ENCODE data around the gene MMS19. TPM values are rescaled to one million over a fixed set of nuclear protein-coding genes. Genes with fewer than 3 reads are reported as not detected.
"Not testable (repeated sequence)": the region's sequence is repeated elsewhere in the genome, so short reads cannot be mapped to it uniquely, and the experiment has no call there.

The MMS19 gene
- total RNA-seq, 8 experiments from 2014 or later = 42.8 to 77.5 (median 56.4) TPM

GRCh38 chr10:97445357-97445721, 52.9 kb downstream of the MMS19 start:
- ATAC-seq (replicated peaks in 6 of 8) = peak in 2 of 8 experiments; percentile 2 to 7
- in situ Hi-C loops (cut with MboI; ENCODE audit: low pct_unique_long_range_greater_than_20kb in 2 of 9, low sequenced_read_pairs in 9 of 9, unreplicated experiment in 9 of 9) = no loop called here
- Histone ChIP-seq H3K27ac (peak overlapping the region; percentile 8 to 82), H3K4me1 (replicated peaks in 1 of 2) (peaks cover 9 to 11% of the 10 kb centered on the region in 2 donors), H3K4me3 (peak overlapping the region; percentile 54 to 98 (median 65))
- WGBS, 10 experiments = 0 to 12% (median 1%) methylated on average over 2 to 12 of the region's 13 CpGs; no CpG with 5 or more reads in 1 of the 10 experiments

- ATAC-seq (replicated peaks in 6 of 8) = no peak
- in situ Hi-C loops (cut with MboI; ENCODE audit: low pct_unique_long_range_greater_than_20kb in 2 of 9, low sequenced_read_pairs in 9 of 9, unreplicated experiment in 9 of 9) = no loop called here
- Histone ChIP-seq H3K4me3 (no peak overlapping the region), H3K27ac (no peak overlapping the region), H3K4me1 (replicated peaks in 1 of 2) (peaks cover 9 to 11% of the 10 kb centered on the region in 2 donors)
- WGBS, 10 experiments = 100% methylated on average over 1 of the region's 1 CpG; no CpG with 5 or more reads in 2 of the 10 experiments
These were observed 54.0 kb downstream of the MMS19 start for GRCh38 chr10:97444212-97444611.

DNA sequence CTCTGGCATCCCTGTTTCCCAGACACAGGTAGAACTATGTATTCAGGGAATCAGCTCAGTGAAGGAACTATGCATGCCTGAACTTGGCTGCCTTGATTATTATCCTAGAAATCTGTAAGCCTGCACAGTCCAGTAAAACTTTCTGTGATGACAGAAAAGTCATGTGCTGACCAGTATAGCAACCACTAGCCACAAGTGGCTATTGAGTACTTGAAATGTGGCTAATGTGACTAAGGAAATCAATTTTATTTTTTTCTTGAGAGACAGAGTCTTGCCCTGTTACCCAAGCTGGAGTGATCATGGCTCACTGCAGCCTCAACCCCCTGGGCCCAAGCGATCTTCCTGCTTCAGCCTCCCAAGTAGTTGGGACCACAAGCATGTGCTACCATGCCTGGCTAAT, 55.9 kb downstream of the MMS19 start:
- in situ Hi-C loops (cut with MboI; ENCODE audit: low pct_unique_long_range_greater_than_20kb in 2 of 9, low sequenced_read_pairs in 9 of 9, unreplicated experiment in 9 of 9) = no loop called here
- no peak for ATAC-seq (replicated peaks in 6 of 8)
- WGBS, 10 experiments = 100% methylated on average over 1 of the region's 1 CpG; no CpG with 5 or more reads in 6 of the 10 experiments

DNA sequence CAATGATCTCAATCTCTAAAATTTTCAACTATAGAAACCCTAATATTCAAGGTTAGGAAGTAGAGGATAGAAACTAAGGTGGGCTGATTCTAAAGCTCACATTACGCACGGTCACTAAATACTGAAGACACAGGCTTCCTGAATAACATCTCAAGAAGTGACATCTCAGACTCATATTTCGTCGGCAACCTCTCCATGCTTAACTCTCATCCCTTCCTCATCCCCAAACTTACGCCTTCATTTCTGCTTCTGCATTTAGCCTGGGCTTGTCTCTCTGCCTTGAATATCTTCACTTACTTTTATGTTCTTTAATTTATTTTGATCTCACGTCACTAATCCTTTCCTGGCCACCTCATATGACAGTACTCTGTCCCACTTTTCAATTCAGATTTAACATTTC, 63.0 kb downstream of the MMS19 start:
- in situ Hi-C loops (cut with MboI; ENCODE audit: low pct_unique_long_range_greater_than_20kb in 2 of 9, low sequenced_read_pairs in 9 of 9, unreplicated experiment in 9 of 9) = no loop called here

More for the DNA sequence above, 55.9 kb downstream of the MMS19 start:
- no peak overlapping the region for H3K27ac ChIP-seq
- peaks cover 9 to 11% of the 10 kb centered on the region in 2 donors for H3K4me1 ChIP-seq (replicated peaks in 1 of 2)
- H3K4me3 ChIP-seq = no peak overlapping the region

DNA sequence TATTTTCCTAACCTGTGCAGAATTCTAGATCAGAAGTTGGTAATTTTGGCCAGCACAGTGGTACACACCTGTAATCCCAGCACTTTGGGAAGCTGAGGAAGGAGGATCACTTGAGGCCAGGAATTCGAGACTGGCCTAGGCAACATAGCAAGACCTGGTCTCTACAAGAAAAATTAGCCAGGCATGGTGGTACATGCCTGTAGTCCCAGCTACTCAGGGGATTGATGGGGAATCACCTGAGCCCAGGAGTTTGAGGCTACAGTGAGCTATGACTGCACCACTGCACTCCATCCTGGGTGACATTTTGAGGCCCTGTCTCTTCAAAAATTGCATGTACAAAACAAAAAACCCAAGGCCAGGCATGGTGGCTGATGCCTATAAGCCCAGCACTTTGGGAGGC, 63.7 kb downstream of the MMS19 start:
- no peak overlapping the region for H3K4me3 ChIP-seq
- in situ Hi-C loops (cut with MboI; ENCODE audit: low pct_unique_long_range_greater_than_20kb in 2 of 9, low sequenced_read_pairs in 9 of 9, unreplicated experiment in 9 of 9) = no loop called here
- WGBS, 10 experiments = 67 to 100% (median 92%) methylated on average over 1 of the region's 1 CpG; no CpG with 5 or more reads in 4 of the 10 experiments
- H3K4me1 ChIP-seq (replicated peaks in 1 of 2) = peaks cover 0 to 4% of the 10 kb centered on the region in 2 donors
- H3K27ac ChIP-seq = no peak overlapping the region
- ATAC-seq (replicated peaks in 6 of 8) = peak in 1 of 8 experiments; percentile 21

More for the DNA sequence above, 63.0 kb downstream of the MMS19 start:
- no peak overlapping the region for H3K27ac ChIP-seq
- WGBS, 10 experiments = 83 to 100% (median 93%) methylated on average over 2 to 6 of the region's 6 CpGs
- ATAC-seq (replicated peaks in 6 of 8) = no peak
- H3K4me3 ChIP-seq = no peak overlapping the region
- H3K4me1 ChIP-seq (replicated peaks in 1 of 2) = no peaks in the 10 kb centered on the region

GRCh38 chr10:97434055-97434454, 64.2 kb downstream of the MMS19 start:
- no peak overlapping the region for H3K27ac ChIP-seq
- in situ Hi-C loops (cut with MboI; ENCODE audit: low pct_unique_long_range_greater_than_20kb in 2 of 9, low sequenced_read_pairs in 9 of 9, unreplicated experiment in 9 of 9) = no loop called here
- ATAC-seq (replicated peaks in 6 of 8) = peak in 2 of 8 experiments; percentile 37 to 47
- H3K4me3 ChIP-seq = no peak overlapping the region
- H3K4me1 ChIP-seq (replicated peaks in 1 of 2) = peaks cover 3 to 9% of the 10 kb centered on the region in 2 donors

- H3K4me3 ChIP-seq = peak overlapping the region; percentile 69 to 96 (median 89)
- ATAC-seq (replicated peaks in 6 of 8) = peak in 2 of 8 experiments; percentile 1 to 3
These were observed 69.6 kb downstream of the MMS19 start for GRCh38 chr10:97428572-97428981.

DNA sequence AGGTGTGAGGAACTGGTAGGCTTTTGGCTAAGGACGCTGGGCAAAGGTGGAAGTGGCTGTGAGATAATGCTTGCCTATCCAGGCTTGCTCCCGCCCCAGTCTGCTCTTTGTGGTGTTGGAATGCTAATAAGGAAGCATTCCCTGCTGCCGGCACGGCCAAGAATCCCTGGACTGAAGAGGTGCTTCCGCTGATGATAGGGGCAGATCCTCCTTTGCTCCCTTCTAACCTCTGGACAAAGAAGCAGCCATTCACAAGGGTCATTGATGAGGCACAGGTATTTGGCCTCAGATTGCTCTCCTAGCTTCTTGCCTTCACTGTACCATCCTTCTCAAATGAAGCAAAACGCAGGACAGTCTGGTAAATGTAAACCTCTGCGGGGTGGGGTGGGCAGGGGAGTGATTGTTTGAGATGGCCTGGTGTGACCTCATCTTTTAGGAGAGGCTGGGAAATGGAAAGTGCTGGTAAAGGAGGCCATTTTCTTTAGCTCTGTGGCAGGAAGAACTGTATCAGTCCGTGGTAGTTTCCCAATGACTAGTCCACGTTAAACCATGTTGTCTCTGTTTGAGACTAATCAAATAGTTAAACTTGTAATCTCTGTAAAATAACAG, 70.5 kb downstream of the MMS19 start:
- WGBS, 10 experiments = 0 to 4% (median 0%) methylated on average over 1 to 7 of the region's 9 CpGs; no CpG with 5 or more reads in 1 of the 10 experiments
- Histone ChIP-seq H3K4me3 (peak overlapping the region; percentile 69 to 96 (median 89)), H3K27ac (peak overlapping the region; percentile 84 to 93), H3K4me1 (replicated peaks in 1 of 2) (peaks cover 16% of the 10 kb centered on the region in 2 donors)
- in situ Hi-C loops (cut with MboI; ENCODE audit: low pct_unique_long_range_greater_than_20kb in 2 of 9, low sequenced_read_pairs in 9 of 9, unreplicated experiment in 9 of 9) = no loop called here
- peak; percentile 10 to 40 (median 24) for ATAC-seq (replicated peaks in 6 of 8)

More at GRCh38 chr10:97428572-97428981, 69.6 kb downstream of the MMS19 start:
- Histone ChIP-seq H3K27ac (peak overlapping the region; percentile 84 to 93), H3K4me1 (replicated peaks in 1 of 2) (peaks cover 16% of the 10 kb centered on the region in 2 donors)
- 0 to 50% (median 29%) methylated on average over 1 to 4 of the region's 4 CpGs; no CpG with 5 or more reads in 3 of the 10 experiments for WGBS, 10 experiments
- in situ Hi-C loops (cut with MboI; ENCODE audit: low pct_unique_long_range_greater_than_20kb in 2 of 9, low sequenced_read_pairs in 9 of 9, unreplicated experiment in 9 of 9) = no loop called here

GRCh38 chr10:97426776-97427570, 71.2 kb downstream of the MMS19 start:
- ATAC-seq (replicated peaks in 6 of 8) = peak in 3 of 8 experiments; percentile 2 to 4 (median 3)

GRCh38 chr10:97425964-97426775, 72.1 kb downstream of the MMS19 start, which contains the start of gene PGAM1:
PGAM1 (plus strand) TSS chr10:97426191; CDS start chr10:97426308, 117 bp downstream.
- 0% methylated on average over 3 to 9 of the region's 90 CpGs; no CpG with 5 or more reads in 8 of the 10 experiments for WGBS, 10 experiments
- Histone ChIP-seq H3K27ac (peak within 1 kb of the TSS; percentile 84 to 93), H3K4me3 (peak within 1 kb of the TSS; percentile 69 to 96 (median 89)), H3K4me1 (replicated peaks in 1 of 2) (peaks cover 16% of the 10 kb centered on the region in 2 donors)
- in situ Hi-C loops (cut with MboI; ENCODE audit: low pct_unique_long_range_greater_than_20kb in 2 of 9, low sequenced_read_pairs in 9 of 9, unreplicated experiment in 9 of 9) = no loop called here
- ATAC-seq (replicated peaks in 6 of 8) = peak; percentile 78 to 95 (median 92)

More at GRCh38 chr10:97426776-97427570, 71.2 kb downstream of the MMS19 start:
- Histone ChIP-seq H3K4me1 (replicated peaks in 1 of 2) (peaks cover 16% of the 10 kb centered on the region in 2 donors), H3K4me3 (peak overlapping the region; percentile 69 to 96 (median 89)), H3K27ac (peak overlapping the region; percentile 84 to 93)
- in situ Hi-C loops (cut with MboI; ENCODE audit: low pct_unique_long_range_greater_than_20kb in 2 of 9, low sequenced_read_pairs in 9 of 9, unreplicated experiment in 9 of 9) = no loop called here
- WGBS, 10 experiments = 0 to 3% (median 1%) methylated on average over 1 to 22 of the region's 34 CpGs; no CpG with 5 or more reads in 3 of the 10 experiments

DNA sequence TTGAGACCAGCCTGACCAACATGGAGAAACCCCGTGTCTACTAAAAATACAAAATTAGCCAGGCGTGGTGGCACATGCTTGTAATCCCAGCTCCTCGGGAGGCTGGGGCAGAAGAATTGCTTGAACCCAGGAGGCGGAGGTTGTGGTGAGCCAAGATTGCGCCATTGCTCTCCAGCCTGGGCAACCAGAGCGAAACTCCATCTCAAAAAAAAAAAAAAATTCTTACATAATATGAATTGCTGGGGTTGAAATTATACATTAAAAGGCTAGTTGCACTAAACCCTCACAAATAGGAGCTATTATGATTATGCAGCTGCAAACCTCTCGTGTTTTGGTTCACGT, 74.5 kb downstream of the MMS19 start:
- not testable (repeated sequence) for ATAC-seq (replicated peaks in 6 of 8); H3K27ac ChIP-seq

DNA sequence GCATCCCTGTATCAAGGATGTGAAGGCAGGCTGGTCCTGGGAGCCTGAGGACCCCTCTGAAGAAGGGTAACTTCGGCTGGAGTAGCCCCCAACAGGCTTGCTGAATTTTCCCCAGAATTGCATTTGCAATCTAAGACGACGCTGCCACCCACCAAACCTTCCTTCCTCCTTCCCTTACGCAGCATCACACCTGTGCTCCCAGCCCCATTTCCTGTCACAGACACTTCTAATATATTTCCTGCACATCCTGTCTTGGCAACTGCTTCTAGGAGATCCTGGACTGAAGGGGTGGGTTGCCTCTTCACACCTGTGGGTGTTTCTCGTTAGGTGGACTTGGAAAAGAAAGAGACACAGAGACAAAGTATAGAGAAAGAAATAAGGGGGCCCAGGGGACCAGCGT, 81.7 kb downstream of the MMS19 start:
- no peak overlapping the region for H3K27ac ChIP-seq
- WGBS, 10 experiments = 90 to 100% (median 100%) methylated on average over 1 to 2 of the region's 6 CpGs; no CpG with 5 or more reads in 5 of the 10 experiments
- ATAC-seq (replicated peaks in 6 of 8) = no peak
- H3K4me3 ChIP-seq = no peak overlapping the region
- in situ Hi-C loops (cut with MboI; ENCODE audit: low pct_unique_long_range_greater_than_20kb in 2 of 9, low sequenced_read_pairs in 9 of 9, unreplicated experiment in 9 of 9) = no loop called here
- H3K4me1 ChIP-seq (replicated peaks in 1 of 2) = peaks cover 3 to 10% of the 10 kb centered on the region in 2 donors

More for the DNA sequence above, 74.5 kb downstream of the MMS19 start:
- peaks cover 9 to 13% of the 10 kb centered on the region in 2 donors for H3K4me1 ChIP-seq (replicated peaks in 1 of 2)
- WGBS, 10 experiments = 80 to 100% (median 95%) methylated on average over 3 to 8 of the region's 8 CpGs; no CpG with 5 or more reads in 4 of the 10 experiments
- H3K4me3 ChIP-seq; in situ Hi-C loops (cut with MboI; ENCODE audit: low pct_unique_long_range_greater_than_20kb in 2 of 9, low sequenced_read_pairs in 9 of 9, unreplicated experiment in 9 of 9): not testable (repeated sequence)

All from motor neuron (in vitro differentiated cells).